ENCODE data around the gene MLPH. TPM values are rescaled to one million over a fixed set of nuclear protein-coding genes. Genes with fewer than 3 reads are reported as not detected.
A peak's percentile ranks its signal among the peaks of the same experiment; 100 is the strongest.

The MLPH gene
- polyA plus RNA-seq, 4 donors: 1.1 to 6.7 (median 2.5) TPM

DNA sequence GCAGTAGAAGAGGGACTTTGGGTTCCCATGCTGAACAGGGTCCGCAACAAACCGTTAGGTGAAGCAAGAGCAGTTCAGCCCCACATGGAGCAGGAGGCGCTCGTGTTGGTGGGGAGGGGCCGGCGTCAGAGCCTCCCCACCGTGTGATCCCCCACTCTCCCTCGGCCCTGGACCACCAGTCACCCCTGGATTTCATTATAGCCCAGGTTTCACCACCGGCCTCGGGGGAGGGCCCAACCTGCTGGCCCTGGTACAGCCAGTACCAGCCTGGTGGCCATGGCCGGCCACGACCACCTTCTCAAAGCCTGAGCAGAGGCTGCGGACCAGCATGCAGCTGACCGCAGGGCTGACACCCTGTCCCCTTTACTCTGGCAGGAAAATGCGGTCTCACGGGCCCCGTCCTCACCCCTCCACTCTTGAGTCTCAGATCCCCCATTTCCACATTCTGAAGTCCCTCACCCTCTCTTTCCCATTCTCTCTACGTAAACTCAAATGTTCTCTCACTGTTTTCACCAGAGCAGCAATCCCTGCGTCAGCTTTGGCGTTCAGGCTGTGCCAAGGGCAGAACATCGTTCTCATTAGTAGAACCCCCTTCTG, 8.6 kb downstream of the MLPH start:
- DNase-seq (ENCODE audit: low read depth in 4 of 4, low spot score in 3 of 4): no peak

- no peak for DNase-seq (ENCODE audit: low read depth in 4 of 4, low spot score in 3 of 4)
Measured at GRCh38 chr2:237496428-237496827, 9.4 kb downstream of the MLPH start.

GRCh38 chr2:237497009-237497837, 10.2 kb downstream of the MLPH start:
- no peak for DNase-seq (ENCODE audit: low read depth in 4 of 4, low spot score in 3 of 4)

GRCh38 chr2:237497838-237498186, 10.8 kb downstream of the MLPH start:
- no peak for DNase-seq (ENCODE audit: low read depth in 4 of 4, low spot score in 3 of 4)

- no peak for DNase-seq (ENCODE audit: low read depth in 4 of 4, low spot score in 3 of 4)
Measured at GRCh38 chr2:237498341-237498740, 11.3 kb downstream of the MLPH start.

DNA sequence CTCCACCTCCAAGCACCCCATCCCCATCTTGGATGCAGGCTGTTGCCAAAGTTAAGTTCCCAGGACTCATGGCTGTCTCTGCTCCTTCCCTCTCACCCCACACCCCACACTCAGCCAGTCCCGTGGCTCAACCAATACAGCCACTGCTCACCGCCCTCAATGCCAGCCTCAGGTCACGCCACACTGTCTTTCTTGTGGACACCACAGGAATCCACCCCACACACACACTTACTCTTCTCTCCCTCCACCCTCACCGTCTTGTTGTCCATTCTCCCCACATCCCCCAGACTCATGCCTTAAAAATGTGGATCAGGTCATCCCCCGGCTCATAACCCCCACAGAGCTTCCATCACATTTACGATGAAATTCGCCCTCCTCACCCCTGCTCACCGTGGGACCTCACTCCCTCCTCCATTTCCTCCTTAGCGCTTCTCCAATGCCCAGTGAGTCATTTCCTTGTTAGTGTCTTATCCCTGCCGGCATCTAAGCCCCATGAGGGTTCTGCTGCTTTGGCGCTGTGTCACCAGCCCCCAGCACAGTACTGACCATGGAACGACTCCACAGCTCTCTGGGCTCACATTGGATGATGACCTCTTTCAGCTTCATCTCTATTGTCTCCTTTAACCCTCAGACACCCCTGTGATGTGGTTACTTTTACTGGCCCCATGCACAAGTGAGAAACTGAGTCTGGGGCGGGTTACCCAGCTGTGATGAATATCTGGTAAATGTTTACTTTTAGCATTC, 13.8 kb downstream of the MLPH start:
- no peak for DNase-seq (ENCODE audit: low read depth in 4 of 4, low spot score in 3 of 4)

- no peak for DNase-seq (ENCODE audit: low read depth in 4 of 4, low spot score in 3 of 4)
Measured at GRCh38 chr2:237501892-237502513, 15.0 kb downstream of the MLPH start.

DNA sequence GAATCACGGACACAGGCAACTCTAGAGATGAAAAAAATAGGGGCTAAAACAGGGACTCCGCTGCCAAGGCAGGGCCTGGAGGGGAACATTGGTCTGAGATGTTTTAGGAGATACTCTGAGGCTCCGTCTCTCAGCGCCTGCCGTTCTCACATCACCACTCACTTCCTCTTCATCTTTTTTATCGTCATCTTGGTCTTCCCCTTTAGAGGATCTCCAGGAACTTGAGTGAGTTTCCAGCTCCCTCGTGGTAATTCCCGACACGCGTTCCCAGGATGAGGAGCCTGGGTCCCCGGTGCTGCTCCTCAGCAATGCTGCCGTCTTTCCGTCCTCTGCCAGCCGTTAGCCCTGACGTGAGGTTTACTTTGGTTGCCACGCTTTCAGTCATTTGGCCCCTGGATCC, 16.1 kb downstream of the MLPH start:
- no peak for DNase-seq (ENCODE audit: low read depth in 4 of 4, low spot score in 3 of 4)

GRCh38 chr2:237505188-237505939, 18.3 kb downstream of the MLPH start:
- DNase-seq (ENCODE audit: low read depth in 4 of 4, low spot score in 3 of 4): no peak

DNA sequence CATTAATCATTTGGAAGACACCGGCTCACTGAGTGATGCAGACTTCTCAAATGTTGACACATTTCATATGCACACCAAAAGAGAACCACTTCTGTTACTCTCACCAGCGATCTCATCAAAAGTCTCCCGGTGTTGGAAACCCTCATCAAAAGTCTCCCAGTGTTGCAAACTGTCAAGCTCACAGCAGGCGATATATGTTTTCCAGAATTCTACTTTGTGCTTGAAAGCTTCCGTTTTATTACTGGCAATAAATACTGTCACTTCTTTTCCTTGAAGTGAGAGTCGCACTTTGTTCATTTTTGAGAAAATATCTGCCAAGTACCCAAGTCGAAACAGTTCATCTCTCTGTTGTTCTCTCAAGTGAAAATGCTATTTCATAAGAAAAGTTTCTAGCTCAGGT, 20.5 kb downstream of the MLPH start:
- DNase-seq (ENCODE audit: low read depth in 4 of 4, low spot score in 3 of 4): no peak

DNA sequence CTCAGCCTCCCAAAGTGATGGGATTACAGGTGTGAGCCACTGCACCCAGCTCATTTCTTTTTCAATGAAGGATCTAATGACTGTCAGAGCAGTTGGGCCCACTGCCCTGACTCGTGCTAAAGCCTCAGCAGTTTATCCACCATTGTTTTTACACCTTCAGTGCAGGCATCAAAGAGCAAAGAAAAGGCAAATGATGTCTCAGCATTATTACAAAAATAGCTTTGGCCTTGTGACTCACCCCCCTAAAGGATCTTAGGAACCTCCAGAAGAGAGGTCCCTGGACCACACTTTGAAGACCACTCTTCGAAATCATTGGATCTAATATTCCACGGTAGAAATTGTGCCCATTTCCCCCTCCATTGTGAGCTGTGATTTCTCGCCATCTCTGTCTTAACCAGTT, 21.3 kb downstream of the MLPH start:
- no peak for DNase-seq (ENCODE audit: low read depth in 4 of 4, low spot score in 3 of 4)

DNA sequence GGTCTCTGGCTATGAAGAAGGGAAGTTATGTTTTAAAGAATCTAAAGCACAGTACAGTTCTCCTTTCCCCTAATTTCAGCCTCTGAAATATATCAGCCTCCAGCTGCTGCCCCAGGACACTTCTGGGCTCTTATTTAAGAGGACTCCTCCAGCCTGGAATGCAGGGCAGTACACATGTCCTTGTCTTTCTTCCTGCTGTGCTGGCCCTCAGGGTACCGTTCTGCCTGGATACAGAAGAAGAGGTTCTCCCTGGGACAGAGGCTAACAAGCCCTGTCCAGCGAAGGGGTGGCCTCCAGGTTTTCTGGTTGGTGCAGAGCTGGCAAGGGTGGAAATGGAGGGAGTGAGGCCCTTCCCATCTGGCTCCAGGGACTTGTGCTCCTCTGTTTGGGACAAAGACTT, 22.1 kb downstream of the MLPH start:
- no peak for DNase-seq (ENCODE audit: low read depth in 4 of 4, low spot score in 3 of 4)

DNA sequence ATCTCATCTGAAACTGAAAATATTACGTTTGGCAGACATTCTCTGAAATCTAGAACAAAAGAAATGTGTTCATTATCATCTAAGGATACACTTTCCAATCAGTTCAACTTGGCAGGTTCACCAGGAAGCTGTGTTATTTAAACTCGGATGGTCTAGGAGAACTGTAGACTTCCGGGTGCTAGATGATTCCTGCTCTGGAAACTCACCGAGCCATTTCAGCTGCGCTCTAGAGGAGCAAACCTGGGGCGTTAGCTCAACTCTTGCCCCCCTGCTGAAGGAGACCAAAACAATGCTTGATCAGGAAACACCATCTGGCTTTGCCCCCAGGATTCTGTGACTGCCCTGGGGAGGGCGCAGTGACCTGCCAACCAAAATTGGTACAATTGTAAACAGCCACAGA, 22.9 kb downstream of the MLPH start:
- DNase-seq (ENCODE audit: low read depth in 4 of 4, low spot score in 3 of 4): no peak

DNA sequence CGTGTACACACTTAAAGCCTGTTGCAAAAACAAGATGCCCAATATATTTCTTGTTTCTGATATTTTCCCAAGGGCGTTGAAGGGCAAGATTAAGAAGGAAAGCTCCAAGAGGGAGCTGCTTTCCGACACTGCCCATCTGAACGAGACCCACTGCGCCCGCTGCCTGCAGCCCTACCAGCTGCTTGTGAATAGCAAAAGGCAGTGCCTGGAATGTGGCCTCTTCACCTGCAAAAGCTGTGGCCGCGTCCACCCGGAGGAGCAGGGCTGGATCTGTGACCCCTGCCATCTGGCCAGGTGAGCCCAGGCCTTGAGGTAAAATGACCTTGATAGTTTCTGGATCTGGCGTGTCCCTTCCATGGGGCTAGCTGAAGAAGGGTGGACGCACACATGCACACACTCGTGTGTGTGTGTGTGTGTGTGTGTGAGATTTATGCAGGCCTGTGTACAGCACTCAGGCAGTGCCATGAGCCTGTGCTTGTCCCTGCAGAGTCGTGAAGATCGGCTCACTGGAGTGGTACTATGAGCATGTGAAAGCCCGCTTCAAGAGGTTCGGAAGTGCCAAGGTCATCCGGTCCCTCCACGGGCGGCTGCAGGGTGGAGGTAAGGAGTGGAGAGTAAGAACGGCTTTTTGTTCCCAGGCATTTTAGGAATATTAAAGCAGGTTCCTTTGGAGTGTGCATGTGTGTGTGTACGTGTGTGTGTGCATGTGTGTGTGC, 23.6 kb downstream of the MLPH start:
- DNase-seq (ENCODE audit: low read depth in 4 of 4, low spot score in 3 of 4): no peak

DNA sequence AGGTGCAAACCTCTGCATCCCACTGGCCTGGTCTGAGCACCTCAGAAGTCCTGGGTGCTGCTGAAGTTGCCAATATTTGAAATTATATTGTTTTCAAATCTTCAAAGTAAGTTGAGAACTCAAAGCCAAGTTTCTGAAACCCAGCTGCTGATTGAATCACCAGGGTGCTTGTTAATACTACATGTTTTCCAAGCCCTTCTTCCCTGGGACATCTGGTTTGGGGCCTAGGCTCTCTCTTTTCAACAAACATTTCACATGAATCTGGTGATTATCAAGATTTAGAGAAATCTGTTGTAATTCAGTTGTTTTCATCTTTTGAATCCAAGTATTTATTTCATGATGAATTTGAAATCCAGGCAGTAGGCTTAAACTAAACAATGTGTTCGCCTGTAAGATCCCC, 24.4 kb downstream of the MLPH start:
- DNase-seq (ENCODE audit: low read depth in 4 of 4, low spot score in 3 of 4): no peak

GRCh38 chr2:237511885-237512405, 24.9 kb downstream of the MLPH start:
- no peak for DNase-seq (ENCODE audit: low read depth in 4 of 4, low spot score in 3 of 4)

DNA sequence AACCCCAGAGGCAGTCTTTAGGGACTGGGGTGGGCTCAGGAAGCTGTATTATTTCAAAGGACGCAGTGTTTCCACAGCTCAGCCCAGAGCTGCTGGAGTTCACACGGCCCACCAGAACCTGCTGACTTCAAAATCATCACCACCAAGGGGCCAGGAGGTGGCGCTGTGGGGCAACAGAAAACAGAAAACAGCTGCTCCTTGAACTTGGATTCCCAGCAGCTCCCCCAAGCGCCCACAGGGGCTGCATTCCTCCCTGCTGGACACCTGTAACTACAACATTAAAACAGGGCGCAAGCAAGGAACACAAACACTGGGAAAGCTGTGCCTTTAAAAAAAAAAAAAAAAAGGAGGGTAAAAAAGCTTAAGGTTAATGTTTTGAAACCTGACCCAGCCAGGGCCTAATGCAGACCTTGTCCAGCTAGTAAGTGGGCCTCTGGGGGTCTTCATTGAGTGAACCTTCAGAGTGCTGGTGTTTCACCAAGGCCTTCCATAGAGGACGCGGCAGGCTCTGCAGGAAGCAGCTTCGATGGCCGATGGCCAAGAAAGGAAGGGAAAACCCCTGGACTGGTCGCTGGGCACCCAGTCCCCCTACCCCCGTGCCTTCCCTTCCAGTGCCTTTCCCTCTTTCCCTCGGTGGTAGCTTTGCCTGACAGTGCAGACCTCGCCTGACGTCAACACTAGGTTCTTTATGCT, 25.9 kb downstream of the MLPH start:
- DNase-seq (ENCODE audit: low read depth in 4 of 4, low spot score in 3 of 4): peak; percentile 81 to 88 (median 86)

- DNase-seq (ENCODE audit: low read depth in 4 of 4, low spot score in 3 of 4): no peak
Measured at GRCh38 chr2:237513693-237514092, 26.6 kb downstream of the MLPH start.

DNA sequence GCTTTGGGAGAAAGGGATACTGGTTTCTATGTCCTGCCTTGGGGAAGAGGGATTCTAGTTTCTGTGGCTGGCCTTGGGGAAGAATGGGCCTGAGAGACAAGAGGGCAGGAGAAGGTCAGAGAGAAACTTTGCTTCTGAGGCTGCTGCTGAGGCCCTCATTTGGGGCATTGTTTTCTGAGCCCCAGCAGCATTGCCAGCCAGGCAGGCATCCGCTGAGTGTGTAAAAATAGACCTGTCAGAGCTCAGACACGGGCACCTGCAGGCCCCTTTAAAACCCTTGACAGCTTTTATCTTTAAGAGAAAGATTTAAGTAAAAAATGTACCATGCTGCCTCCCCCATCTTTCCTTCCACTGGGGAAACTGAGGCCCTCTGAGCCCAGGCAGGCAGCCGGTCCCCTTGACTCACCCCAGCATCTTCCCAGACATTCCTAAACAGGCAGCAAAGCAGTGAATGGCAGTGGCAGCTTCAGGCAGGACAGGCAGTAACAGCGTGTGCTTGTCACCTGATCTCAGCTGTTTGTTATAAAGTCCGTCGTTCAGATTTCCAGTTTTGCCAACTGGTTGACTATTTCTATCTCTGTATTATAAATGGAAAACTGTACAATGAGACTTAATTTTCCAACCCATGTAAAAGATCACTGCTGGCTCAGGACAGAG, 27.6 kb downstream of the MLPH start:
- DNase-seq (ENCODE audit: low read depth in 4 of 4, low spot score in 3 of 4): no peak
